Activated B cell treated with CpG ODN at 0.5 μM for 24 hours (primary cell): ENCODE data around the gene NEK6. TPM values are rescaled to one million over a fixed set of nuclear protein-coding genes. Genes with fewer than 3 reads are reported as not detected.
A peak's percentile ranks its signal among the peaks of the same experiment; 100 is the strongest.

ENCODE experiments used
- ATAC-seq: fragments of 200-7000 bp; cut with Tn5 transposase; one replicate; pipeline ENCODE4 v1.10.0; 2021; ENCODE audit warnings: low read depth, mild to moderate bottlenecking, moderate library complexity
- CTCF ChIA-PET: fragments of 350-600 bp; sonication (Branson Sonifier 250); formaldehyde crosslinking; loops from one replicate; lab custom pipeline; 2021; ENCODE audit warnings: antibody characterized with exemption; lab: Charles Lee
- POLR2A ChIA-PET: fragments of 350-600 bp; sonication (Branson Sonifier 250); formaldehyde crosslinking; loops from one replicate; lab custom pipeline; 2021; ENCODE audit warnings: antibody characterized with exemption; lab: Charles Lee
- DNase-seq: peaks from one replicate; pipeline ENCODE4 v3.0.0; 2022
- H3K27ac Mint-ChIP-seq: one replicate; pipeline ENCODE4 v1.8.0; 2020; ENCODE audit warnings: mixed read lengths
- H3K27me3 Mint-ChIP-seq: one replicate; pipeline ENCODE4 v1.8.0; 2021; ENCODE audit warnings: mixed read lengths
- H3K36me3 Mint-ChIP-seq: one replicate; pipeline ENCODE4 v1.8.0; 2021; ENCODE audit warnings: low read depth, mixed read lengths
- H3K4me1 Mint-ChIP-seq: one replicate; pipeline ENCODE4 v1.8.0; 2021; ENCODE audit warnings: mixed read lengths
- H3K4me3 Mint-ChIP-seq: one replicate; pipeline ENCODE4 v1.8.0; 2020; ENCODE audit warnings: mild to moderate bottlenecking, mixed read lengths
- H3K9me3 Mint-ChIP-seq: one replicate; pipeline ENCODE4 v1.8.0; 2020; ENCODE audit warnings: mixed read lengths
- CTCF ChIP-seq: fragments of 200-600 bp; IDR thresholded peaks from one replicate; pipeline ENCODE4 v1.8.0; 2022; ENCODE audit warnings: antibody characterized with exemption, mild to moderate bottlenecking
- intact Hi-C: fragments of 100-400 bp; cut with micrococcal nuclease; formaldehyde crosslinking; loops from one replicate; pipeline ENCODE4 v1.15.1; 2024
- total RNA-seq: library from RNA; stranded (reverse); gene quantifications from 2 replicates; pipeline ENCODE4 v1.2.3, GENCODE V29; 2022

The NEK6 gene
- total RNA-seq, 1 donor from 2014 or later: 110 TPM

DNA sequence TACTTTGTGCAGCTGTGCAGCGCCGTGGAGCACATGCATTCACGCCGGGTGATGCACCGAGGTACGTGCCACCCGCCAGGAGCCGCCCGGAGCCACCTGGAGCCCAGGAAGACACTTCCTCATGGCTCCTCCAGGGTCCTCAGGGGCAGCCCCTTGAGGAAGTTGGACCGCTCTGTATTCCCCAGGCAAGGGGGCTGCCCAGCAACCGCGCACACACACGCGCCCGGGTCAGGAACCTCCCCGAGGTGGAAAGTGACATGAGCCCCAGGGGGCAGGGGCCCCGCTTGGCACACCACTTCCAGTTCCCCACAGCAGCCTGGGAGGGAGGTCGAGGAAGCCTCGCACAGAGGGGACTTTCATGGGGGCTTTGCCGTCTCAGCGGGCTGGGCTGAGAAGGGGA is 68.6 kb downstream of the NEK6 start:
- no peak overlapping the region for H3K27ac Mint-ChIP-seq
- ATAC-seq (peak; percentile 15), DNase-seq (no peak)
- CTCF ChIA-PET: interaction anchor here (2.5 kb wide), 1 partner anchor 204 kb away, joined by 9 read pairs; no protein-coding TSS in a partner anchor
- TF ChIP-seq CTCF: no peak
- H3K36me3 Mint-ChIP-seq: peaks cover 72% of the 10 kb centered on the region
- H3K27me3 Mint-ChIP-seq: no peaks in the 10 kb centered on the region
- intact Hi-C loops: no loop called here
- H3K4me1 Mint-ChIP-seq: peaks cover 26% of the 10 kb centered on the region
- peak overlapping the region; percentile 4 for H3K4me3 Mint-ChIP-seq
- no peaks in the 10 kb centered on the region for H3K9me3 Mint-ChIP-seq
- POLR2A ChIA-PET: interaction anchor here (0.6 kb wide), 1 partner anchor 110 kb away, joined by 4 read pairs; no protein-coding TSS in a partner anchor

- intact Hi-C loops: no loop called here
- DNase-seq (no peak), ATAC-seq (no peak)
- ChIA-PET CTCF (no interaction called here), POLR2A (no interaction called here)
- H3K27ac Mint-ChIP-seq: peak overlapping the region; percentile 5
- H3K36me3 Mint-ChIP-seq: peaks cover 74% of the 10 kb centered on the region
- peaks cover 26% of the 10 kb centered on the region for H3K4me1 Mint-ChIP-seq
- no peaks in the 10 kb centered on the region for H3K9me3 Mint-ChIP-seq
- no peaks in the 10 kb centered on the region for H3K27me3 Mint-ChIP-seq
- no peak overlapping the region for H3K4me3 Mint-ChIP-seq
- no peak for TF ChIP-seq CTCF
These were observed 69.7 kb downstream of the NEK6 start for GRCh38 chr9:124327491-124327890.

DNA sequence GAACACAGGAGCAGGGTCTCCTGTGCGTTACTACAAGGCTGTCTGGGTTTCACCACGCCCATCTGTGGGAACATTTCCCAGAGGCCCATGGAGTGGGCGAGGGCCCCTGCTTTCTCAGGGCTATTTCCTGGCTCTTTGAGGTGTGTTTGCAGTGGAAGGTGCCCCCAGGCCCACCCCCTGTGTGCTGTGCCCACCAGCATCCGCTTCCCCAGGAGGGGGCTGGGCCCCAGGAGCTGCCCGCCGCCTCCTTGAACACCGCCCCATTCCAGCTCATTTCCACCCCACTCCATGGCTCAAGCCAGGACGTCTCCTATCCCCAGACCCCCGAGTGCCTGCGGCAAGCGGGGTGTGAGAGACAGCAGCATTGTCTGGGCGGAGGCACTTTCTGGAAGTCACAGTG is 70.5 kb downstream of the NEK6 start:
- CTCF ChIA-PET: interaction anchor here (1.4 kb wide), 1 partner anchor 202 kb away, joined by 3 read pairs; no protein-coding TSS in a partner anchor

DNA sequence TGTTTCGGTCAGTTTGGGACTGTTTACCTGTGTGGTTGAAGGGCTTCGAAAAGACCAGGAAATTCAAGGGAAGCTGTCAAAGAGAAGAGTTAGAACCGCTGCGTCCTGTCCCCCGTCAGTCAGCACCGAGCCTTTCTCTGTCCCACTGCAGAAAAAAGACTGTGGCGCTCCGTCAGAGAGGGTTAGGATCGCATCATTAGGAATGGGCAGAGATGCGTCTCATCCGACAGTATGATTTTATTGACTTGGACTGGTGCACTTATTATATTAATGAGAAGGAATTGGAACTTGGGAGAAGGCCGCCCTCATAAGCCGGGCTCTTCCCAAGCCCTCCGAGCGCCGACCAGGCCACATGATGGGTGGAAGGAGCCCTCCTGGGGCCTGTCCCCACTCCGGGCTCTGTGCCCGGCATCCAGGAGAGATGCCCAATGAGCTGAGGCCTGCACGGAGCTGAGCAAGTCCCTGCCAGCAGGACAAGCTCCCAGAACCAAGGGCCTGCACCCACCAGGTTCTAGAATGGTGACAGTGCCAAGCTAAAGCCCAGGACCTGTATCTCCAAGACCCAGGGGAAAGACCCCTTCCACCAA is 71.5 kb downstream of the NEK6 start:
- DNase-seq (no peak), ATAC-seq (no peak)
- peaks cover 78% of the 10 kb centered on the region for H3K36me3 Mint-ChIP-seq
- CTCF ChIA-PET: interaction anchor here (1.4 kb wide), 1 partner anchor 203 kb away, joined by 3 read pairs; no protein-coding TSS in a partner anchor
- intact Hi-C loops: no loop called here
- H3K4me3 Mint-ChIP-seq: no peak overlapping the region
- no peaks in the 10 kb centered on the region for H3K27me3 Mint-ChIP-seq
- H3K4me1 Mint-ChIP-seq: peaks cover 16% of the 10 kb centered on the region
- no peak for TF ChIP-seq CTCF
- H3K9me3 Mint-ChIP-seq: no peaks in the 10 kb centered on the region
- no peak overlapping the region for H3K27ac Mint-ChIP-seq
- POLR2A ChIA-PET: interaction anchor here (0.6 kb wide), 1 partner anchor 63 kb away, joined by 4 read pairs; no protein-coding TSS in a partner anchor

More for the DNA sequence above, 70.5 kb downstream of the NEK6 start:
- H3K4me3 Mint-ChIP-seq: no peak overlapping the region
- POLR2A ChIA-PET: no interaction called here
- H3K27me3 Mint-ChIP-seq: no peaks in the 10 kb centered on the region
- no peaks in the 10 kb centered on the region for H3K9me3 Mint-ChIP-seq
- no peak for ATAC-seq
- H3K4me1 Mint-ChIP-seq: peaks cover 24% of the 10 kb centered on the region
- intact Hi-C loops: no loop called here
- peaks cover 74% of the 10 kb centered on the region for H3K36me3 Mint-ChIP-seq
- no peak for TF ChIP-seq CTCF
- H3K27ac Mint-ChIP-seq: no peak overlapping the region
- DNase-seq: no peak

DNA sequence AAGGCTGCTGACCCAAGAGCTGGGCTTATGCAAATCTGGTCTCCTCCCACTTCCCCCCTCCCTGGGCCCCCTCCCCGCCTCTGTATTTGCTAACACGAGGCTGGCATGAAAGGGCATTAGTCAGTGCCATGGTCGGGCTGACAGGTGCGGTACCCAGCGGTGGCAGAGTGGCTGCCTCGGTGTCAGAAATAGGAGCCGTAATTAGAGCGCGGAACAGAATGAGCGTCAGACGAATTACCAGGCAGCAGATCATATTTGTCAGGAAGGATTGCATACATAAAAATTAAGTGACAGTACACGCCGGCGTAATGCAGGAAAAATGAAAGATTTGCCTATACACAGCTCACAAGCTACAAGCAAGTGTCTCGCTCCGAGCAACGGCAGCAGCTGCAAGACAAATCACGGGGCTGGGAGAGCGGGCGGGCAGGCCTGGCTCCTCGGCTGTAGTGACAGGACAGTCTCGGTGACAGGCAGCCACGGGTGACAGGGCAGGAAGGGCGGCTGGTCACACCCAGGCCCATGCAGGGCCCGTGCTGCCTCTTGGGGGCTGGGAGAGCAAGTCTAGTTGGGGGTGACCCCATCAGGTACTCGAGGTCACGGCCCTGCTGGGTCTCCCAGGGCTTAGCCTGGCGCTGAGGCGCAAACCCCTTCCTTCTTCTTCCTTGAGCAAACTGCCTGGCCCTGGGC is 72.4 kb downstream of the NEK6 start:
- ATAC-seq (no peak), DNase-seq (no peak)
- ChIA-PET POLR2A (interaction anchor here (0.6 kb wide), 1 partner anchor 64 kb away, joined by 4 read pairs; no protein-coding TSS in a partner anchor), CTCF (no interaction called here)
- Mint-ChIP-seq H3K4me3 (no peak overlapping the region), H3K4me1 (peaks cover 8% of the 10 kb centered on the region), H3K36me3 (peaks cover 78% of the 10 kb centered on the region), H3K27ac (no peak overlapping the region), H3K9me3 (no peaks in the 10 kb centered on the region), H3K27me3 (no peaks in the 10 kb centered on the region)
- no peak for TF ChIP-seq CTCF
- intact Hi-C loops: no loop called here
